Keratinocyte (primary cell): Measurements from ENCODE around the gene ACTR3C. TPM values are rescaled to one million over a fixed set of nuclear protein-coding genes. Genes with fewer than 3 reads are reported as not detected.

Source experiments
- DNase-seq: peaks from one replicate; pipeline ENCODE4 v3.0.0-alpha.2; 2011; ENCODE audit warnings: low read depth, missing footprints, low spot score
- FAIRE-seq: peaks from 2 replicates; lab custom pipeline; 2011; peaks lifted over from hg19 to GRCh38; lab: Jason Lieb, UNC
- H2AFZ ChIP-seq: 2 replicates; pipeline ENCODE4 v1.6.0; 2012; ENCODE audit warnings: low read length, control low read depth, inconsistent platforms; ENCODE audit not compliant: control insufficient read depth
- H3K27ac ChIP-seq: 2 replicates; pipeline ENCODE4 v1.5.1; 2011; ENCODE audit warnings: low read length; ENCODE audit not compliant: control insufficient read depth, insufficient read depth
- H3K27me3 ChIP-seq: 3 replicates; pipeline ENCODE4 v1.6.0; 2011; ENCODE audit warnings: low read length; ENCODE audit not compliant: control insufficient read depth, insufficient read depth; ENCODE audit errors: extremely low read depth
- H3K36me3 ChIP-seq, 2 experiments: 2 replicates in 1 of 2; 3 replicates in 1 of 2; pipeline ENCODE4 v1.5.1; 2011; ENCODE audit warnings: low read length in 2 of 2, mild to moderate bottlenecking in 1 of 2; ENCODE audit not compliant: control insufficient read depth in 2 of 2, insufficient read depth in 2 of 2; ENCODE audit errors: extremely low read depth in 1 of 2
- H3K4me1 ChIP-seq: 3 replicates; pipeline ENCODE4 v1.5.1; 2011; ENCODE audit warnings: low read length; ENCODE audit not compliant: control insufficient read depth, insufficient read depth; ENCODE audit errors: extremely low read depth
- H3K4me2 ChIP-seq: 3 replicates; pipeline ENCODE4 v1.6.0; 2011; ENCODE audit warnings: low read depth, low read length; ENCODE audit not compliant: control insufficient read depth, insufficient read depth; ENCODE audit errors: extremely low read depth
- H3K4me3 ChIP-seq, 3 experiments: fragments of 200-600 bp in 1 of 3; sonication (generic) in 1 of 3; 2 replicates in 2 of 3; 3 replicates in 1 of 3; pipeline ENCODE4 v1.5.1; 2011 to 2016; ENCODE audit warnings: low read length in 3 of 3, mild to moderate bottlenecking in 3 of 3, control low read depth in 2 of 3, inconsistent platforms in 1 of 3, low read depth in 1 of 3, mixed read lengths in 1 of 3, mixed run types in 1 of 3, moderate library complexity in 1 of 3; ENCODE audit not compliant: control insufficient read depth in 2 of 3, insufficient read depth in 2 of 3; ENCODE audit errors: extremely low read depth in 1 of 3
- H3K79me2 ChIP-seq: 2 replicates; pipeline ENCODE4 v1.6.0; 2012; ENCODE audit warnings: low read length; ENCODE audit not compliant: control insufficient read depth, insufficient read depth
- H3K9ac ChIP-seq: 3 replicates; pipeline ENCODE4 v1.6.0; 2011; ENCODE audit warnings: low read length; ENCODE audit not compliant: control insufficient read depth, insufficient read depth; ENCODE audit errors: extremely low read depth
- H3K9me1 ChIP-seq: 3 replicates; pipeline ENCODE4 v1.6.0; 2011; ENCODE audit warnings: low read length; ENCODE audit not compliant: control insufficient read depth, insufficient read depth; ENCODE audit errors: extremely low read depth
- H3K9me3 ChIP-seq: 2 replicates; pipeline ENCODE4 v1.5.1; 2012; ENCODE audit warnings: low read depth, low read length; ENCODE audit not compliant: control insufficient read depth
- H4K20me1 ChIP-seq: 3 replicates; pipeline ENCODE4 v1.6.0; 2011; ENCODE audit warnings: low read length; ENCODE audit not compliant: control insufficient read depth, insufficient read depth; ENCODE audit errors: extremely low read depth
- EZH2 ChIP-seq: IDR thresholded peaks from one replicate; pipeline ENCODE4 v1.6.1; 2012; ENCODE audit warnings: inconsistent platforms, mild to moderate bottlenecking, low read length, moderate library complexity
- dilution Hi-C: fragments of 300-500 bp; cut with MboI; formaldehyde crosslinking; loops from one replicate; pipeline ENCODE4 v1.7.0; 2020; ENCODE audit warnings: low sequenced_read_pairs; ENCODE audit not compliant: extremely low pct_ligation_motif_present
- polyA plus RNA-seq, 5 experiments: library from polyadenylated mRNA; depleted of rRNA in 3 of 5; stranded (reverse) in 3 of 5; stranded (forward) in 1 of 5; unstranded in 1 of 5; fragments of >200 nt; gene quantifications; 1 replicate in 1 of 5; 2 replicates in 3 of 5; 3 replicates in 1 of 5; pipeline versions ENCODE4 v1.2.1 to v1.2.3, GENCODE V29; 2011 to 2012; ENCODE audit warnings: missing spikeins in 2 of 5, low read depth in 1 of 5, low replicate concordance in 1 of 5
- TF ChIP-seq, protein P1 (sequence below), 3 experiments: IDR thresholded peaks in 1 of 3; conservative IDR thresholded peaks in 1 of 3; optimal IDR thresholded peaks in 1 of 3; 2 replicates in 2 of 3; 3 replicates in 1 of 3; pipeline versions ENCODE3 to v1.5.1; 2011; ENCODE audit warnings: low read length in 3 of 3, mild to moderate bottlenecking in 3 of 3, moderate library complexity in 2 of 3, control low read depth in 1 of 3, inconsistent platforms in 1 of 3; ENCODE audit not compliant: insufficient read depth in 2 of 3; ENCODE audit errors: extremely low read depth in 1 of 3

Gene ACTR3C
- polyA plus RNA-seq, 1 donor (not counting 4 experiments of a cell fraction or from before 2014, with no cell fraction given) = 1.3 TPM

DNA sequence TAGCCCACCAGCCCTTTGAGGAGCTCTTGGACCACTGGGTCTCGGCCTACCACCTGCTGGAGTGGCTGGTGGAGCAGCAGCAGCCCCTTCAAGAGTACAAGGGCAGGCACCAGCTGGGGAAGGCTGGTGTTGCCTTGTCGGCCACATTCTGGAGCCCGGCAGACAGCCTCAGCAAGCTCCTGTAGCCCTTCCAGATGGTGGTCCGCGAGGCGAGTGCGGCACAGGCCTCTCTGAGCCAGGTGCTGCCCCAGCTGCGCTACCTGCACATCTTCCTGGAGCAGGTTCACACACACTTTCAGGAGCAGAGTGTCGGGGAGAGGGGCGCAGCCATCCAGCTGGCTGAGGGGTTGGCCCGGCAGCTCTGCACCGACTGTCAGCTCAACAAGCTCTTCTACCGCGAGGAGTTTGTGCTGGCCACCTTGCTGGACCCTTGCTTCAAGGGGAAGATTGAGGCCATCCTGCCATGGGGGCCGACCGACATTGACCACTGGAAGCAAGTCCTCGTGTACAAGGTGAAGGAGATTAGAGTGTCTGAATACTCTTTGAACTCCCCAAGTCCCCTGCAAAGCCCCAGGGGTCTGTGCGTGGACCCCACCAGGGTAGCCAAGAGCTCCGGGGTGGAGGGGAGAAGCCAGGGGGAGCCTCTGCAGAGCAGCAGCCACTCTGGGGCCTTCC lies 7.0 kb upstream of the ACTR3C start:
- Histone ChIP-seq H3K9me1 (no peaks in the 10 kb centered on the region), H3K4me1 (no peaks in the 10 kb centered on the region), H3K27ac (no peak overlapping the region), H3K4me2 (no peak overlapping the region), H3K9me3 (no peaks in the 10 kb centered on the region), H3K36me3 (no peaks in the 10 kb centered on the region), H3K9ac (no peak overlapping the region), H3K27me3 (no peaks in the 10 kb centered on the region), H4K20me1 (no peaks in the 10 kb centered on the region), H2AFZ (no peak overlapping the region), H3K4me3 (no peak overlapping the region), H3K79me2 (no peaks in the 10 kb centered on the region)
- DNase-seq (no peak), FAIRE-seq (no peak)
- no peak for TF ChIP-seq EZH2
- TF ChIP-seq, protein P1, sequence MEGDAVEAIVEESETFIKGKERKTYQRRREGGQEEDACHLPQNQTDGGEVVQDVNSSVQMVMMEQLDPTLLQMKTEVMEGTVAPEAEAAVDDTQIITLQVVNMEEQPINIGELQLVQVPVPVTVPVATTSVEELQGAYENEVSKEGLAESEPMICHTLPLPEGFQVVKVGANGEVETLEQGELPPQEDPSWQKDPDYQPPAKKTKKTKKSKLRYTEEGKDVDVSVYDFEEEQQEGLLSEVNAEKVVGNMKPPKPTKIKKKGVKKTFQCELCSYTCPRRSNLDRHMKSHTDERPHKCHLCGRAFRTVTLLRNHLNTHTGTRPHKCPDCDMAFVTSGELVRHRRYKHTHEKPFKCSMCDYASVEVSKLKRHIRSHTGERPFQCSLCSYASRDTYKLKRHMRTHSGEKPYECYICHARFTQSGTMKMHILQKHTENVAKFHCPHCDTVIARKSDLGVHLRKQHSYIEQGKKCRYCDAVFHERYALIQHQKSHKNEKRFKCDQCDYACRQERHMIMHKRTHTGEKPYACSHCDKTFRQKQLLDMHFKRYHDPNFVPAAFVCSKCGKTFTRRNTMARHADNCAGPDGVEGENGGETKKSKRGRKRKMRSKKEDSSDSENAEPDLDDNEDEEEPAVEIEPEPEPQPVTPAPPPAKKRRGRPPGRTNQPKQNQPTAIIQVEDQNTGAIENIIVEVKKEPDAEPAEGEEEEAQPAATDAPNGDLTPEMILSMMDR (optimal IDR thresholded peaks at IDR 0.05 in 1 of 3, IDR thresholded peaks at IDR 0.05 in 1 of 3, conservative IDR thresholded peaks at IDR 0.05 in 1 of 3; ENCODE audit: extremely low read depth in 1 of 3, insufficient read depth in 2 of 3, low read length in 3 of 3) = no peak
- dilution Hi-C loops = no loop called here

DNA sequence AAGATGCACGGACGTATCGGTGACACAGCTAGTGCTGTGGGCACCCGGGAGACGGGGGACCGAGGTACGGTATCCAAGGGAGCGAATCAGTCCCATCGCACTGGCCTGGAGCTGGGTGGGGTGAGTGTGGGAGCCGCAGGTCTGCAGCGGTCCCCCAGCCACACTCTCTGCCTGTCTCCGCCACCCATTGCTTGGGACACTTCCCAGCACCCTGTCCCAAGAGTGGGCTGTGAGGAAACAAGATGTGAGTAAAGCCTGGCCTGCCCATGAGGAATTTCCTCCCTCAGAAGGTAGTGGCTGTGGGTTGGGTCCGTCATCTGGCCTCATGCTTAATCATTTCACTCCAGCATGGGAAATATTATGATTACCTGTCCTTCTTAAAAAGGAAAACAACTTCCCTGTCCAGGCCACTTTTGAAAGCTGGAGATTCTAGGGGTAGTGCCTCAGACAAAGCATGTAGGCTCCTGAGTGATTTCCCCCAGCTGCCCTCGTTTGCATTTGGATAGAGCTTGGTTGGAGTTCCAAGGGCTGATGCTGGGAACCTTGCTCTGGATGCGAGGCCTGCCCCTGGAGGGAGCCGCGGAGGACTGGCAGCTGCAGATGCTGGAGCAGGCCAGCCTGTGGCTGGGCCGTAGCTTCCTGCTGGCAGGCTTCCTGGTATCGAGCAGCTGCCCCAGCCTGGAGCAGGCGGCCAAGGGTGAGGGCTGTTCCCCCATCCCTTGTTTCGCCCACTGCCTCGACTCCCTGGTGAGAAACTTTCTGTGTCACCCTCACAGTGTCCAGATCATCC lies 6.2 kb upstream of the ACTR3C start:
- DNase-seq (no peak), FAIRE-seq (no peak)
- H3K79me2 ChIP-seq = no peaks in the 10 kb centered on the region
- H3K4me3 ChIP-seq = no peak overlapping the region
- no peak overlapping the region for H3K9ac ChIP-seq
- no peaks in the 10 kb centered on the region for H3K4me1 ChIP-seq
- dilution Hi-C loops = no loop called here
- TF ChIP-seq EZH2 = no peak
- TF ChIP-seq, protein P1 (optimal IDR thresholded peaks at IDR 0.05 in 1 of 3, IDR thresholded peaks at IDR 0.05 in 1 of 3, conservative IDR thresholded peaks at IDR 0.05 in 1 of 3; ENCODE audit: extremely low read depth in 1 of 3, insufficient read depth in 2 of 3, low read length in 3 of 3) = no peak
- no peaks in the 10 kb centered on the region for H3K27me3 ChIP-seq
- no peaks in the 10 kb centered on the region for H3K9me1 ChIP-seq
- H3K36me3 ChIP-seq = no peaks in the 10 kb centered on the region
- no peak overlapping the region for H3K27ac ChIP-seq
- H3K9me3 ChIP-seq = no peaks in the 10 kb centered on the region
- H3K4me2 ChIP-seq = no peak overlapping the region
- no peaks in the 10 kb centered on the region for H4K20me1 ChIP-seq
- no peak overlapping the region for H2AFZ ChIP-seq
